ENCODE data around the gene ADM.

The ADM gene

GRCh38 chr11:10288881-10289764 is 15.8 kb upstream of the ADM start:
- no peak for TF ChIP-seq PKNOX1 (IDR thresholded peaks at IDR 0.05)
- TF ChIP-seq LEF1 (IDR thresholded peaks at IDR 0.05; ENCODE audit: borderline replicate concordance) = no peak
- TF ChIP-seq FOXK2 (IDR thresholded peaks at IDR 0.05) = no peak
- TF ChIP-seq L3MBTL2 (conservative IDR thresholded peaks at IDR 0.05) = no peak
- TF ChIP-seq BHLHE40 (IDR thresholded peaks at IDR 0.05; ENCODE audit: borderline replicate concordance) = no peak
- TF ChIP-seq SUZ12 (IDR thresholded peaks at IDR 0.05) = no peak
- TF ChIP-seq ZNF384 (IDR thresholded peaks at IDR 0.05) = no peak
- no peak for TF ChIP-seq ELF4 (IDR thresholded peaks at IDR 0.05)
- TF ChIP-seq SP1 (IDR thresholded peaks at IDR 0.05) = no peak
- TF ChIP-seq NFRKB (IDR thresholded peaks at IDR 0.05) = no peak
- TF ChIP-seq FOXM1 (IDR thresholded peaks at IDR 0.05; ENCODE audit: borderline replicate concordance) = no peak
- TF ChIP-seq FOXA1 (IDR thresholded peaks at IDR 0.05) = no peak
- TF ChIP-seq CTBP1 (IDR thresholded peaks at IDR 0.05; ENCODE audit: borderline replicate concordance) = no peak
- TF ChIP-seq HDGF (IDR thresholded peaks at IDR 0.05; ENCODE audit: borderline replicate concordance) = no peak
- no peak for TF ChIP-seq ARNT (IDR thresholded peaks at IDR 0.05)
- DNase-seq (ENCODE audit: extremely low spot score) = no peak
- ChIA-PET POLR2A (interaction anchor here (1.3 to 1.4 kb wide), 2 partner anchors 15 kb away, joined by 3 to 4 read pairs; no protein-coding TSS in a partner anchor), CTCF (interaction anchor here (1.1 to 1.6 kb wide), 2 partner anchors 15 to 82 kb away, joined by 3 to 5 read pairs; partner anchors contain the start of gene ADM)

GRCh38 chr11:10289765-10290380 is 15.0 kb upstream of the ADM start:
- no peak for TF ChIP-seq NFRKB (IDR thresholded peaks at IDR 0.05)
- no peak for TF ChIP-seq ZNF384 (IDR thresholded peaks at IDR 0.05)
- TF ChIP-seq FOXK2 (IDR thresholded peaks at IDR 0.05) = no peak
- TF ChIP-seq TARDBP (IDR thresholded peaks at IDR 0.05) = no peak
- no peak for TF ChIP-seq L3MBTL2 (conservative IDR thresholded peaks at IDR 0.05)
- TF ChIP-seq FOXA1 (IDR thresholded peaks at IDR 0.05) = no peak
- no peak for TF ChIP-seq HDGF (IDR thresholded peaks at IDR 0.05; ENCODE audit: borderline replicate concordance)
- CTCF ChIA-PET = no interaction called here
- POLR2A ChIA-PET = interaction anchor here (1.3 kb wide), 1 partner anchor 14 kb away, joined by 4 read pairs; no protein-coding TSS in a partner anchor
- no peak for DNase-seq (ENCODE audit: extremely low spot score)

- no peak for DNase-seq (ENCODE audit: extremely low spot score)
- ChIA-PET POLR2A (interaction anchor here (3.2 kb wide), 1 partner anchor 12 kb away, joined by 27 read pairs; the partner anchor contains the start of gene ADM), CTCF (interaction anchor here (0.6 to 1.1 kb wide), 3 partner anchors 28 to 558 kb away, joined by 3 to 5 read pairs (median 3); no protein-coding TSS in a partner anchor)
- TF ChIP-seq ELF4 (IDR thresholded peaks at IDR 0.05) (no peak), FOXK2 (IDR thresholded peaks at IDR 0.05) (no peak), ZNF384 (IDR thresholded peaks at IDR 0.05) (no peak), SP1 (IDR thresholded peaks at IDR 0.05) (no peak), L3MBTL2 (conservative IDR thresholded peaks at IDR 0.05) (no peak), TARDBP (IDR thresholded peaks at IDR 0.05) (no peak), FOXA1 (IDR thresholded peaks at IDR 0.05) (no peak), NFRKB (IDR thresholded peaks at IDR 0.05) (no peak), ARNT (IDR thresholded peaks at IDR 0.05) (no peak)
Observed at GRCh38 chr11:10291801-10292638, 12.9 kb upstream of the ADM start.

- POLR2A ChIA-PET = interaction anchor here (0.6 to 3.2 kb wide), 3 partner anchors 10 to 1861 kb away, joined by 3 to 27 read pairs (median 3); partner anchors contain the start of gene ADM
- DNase-seq (ENCODE audit: extremely low spot score) = peak; percentile 85
- CTCF ChIA-PET = interaction anchor here (0.9 to 1.1 kb wide), 2 partner anchors 12 to 560 kb away, joined by 3 read pairs; partner anchors contain the start of gene ADM
- TF ChIP-seq ARNT (IDR thresholded peaks at IDR 0.05) (0 out of 2 replicates have a peak, but pooled peaks have one; percentile 32), FOXK2 (IDR thresholded peaks at IDR 0.05) (no peak), FOXM1 (IDR thresholded peaks at IDR 0.05; ENCODE audit: borderline replicate concordance) (0 out of 2 replicates have a peak, but pooled peaks have one; percentile 13)
Observed at GRCh38 chr11:10293423-10294289, 11.2 kb upstream of the ADM start, which contains the start of gene SBF2. TSS of gene SBF2 (minus strand) at chr11:10294219. CDS start at chr11:10294069, 150 bp downstream.

GRCh38 chr11:10294290-10294953 is 10.5 kb upstream of the ADM start:
- CTCF ChIA-PET = no interaction called here
- peak; percentile 45 for DNase-seq (ENCODE audit: extremely low spot score)
- POLR2A ChIA-PET = interaction anchor here (1.4 to 3.2 kb wide), 2 partner anchors 9 to 15 kb away, joined by 5 to 27 read pairs; partner anchors contain the start of gene ADM
- 0 out of 2 replicates have a peak, but pooled peaks have one; percentile 1 for TF ChIP-seq LEF1 (IDR thresholded peaks at IDR 0.05; ENCODE audit: borderline replicate concordance)
- TF ChIP-seq HDGF (IDR thresholded peaks at IDR 0.05; ENCODE audit: borderline replicate concordance) = no peak
- peak; percentile 77 for TF ChIP-seq L3MBTL2 (conservative IDR thresholded peaks at IDR 0.05)
- no peak for TF ChIP-seq SP1 (IDR thresholded peaks at IDR 0.05)

All from HEK293T (cell line).